ENCODE data around the gene DLEC1.

The DLEC1 gene

GRCh38 chr3:38105525-38105924 is 66.5 kb downstream of the DLEC1 start:
- no peaks in the 10 kb centered on the region for H3K4me1 ChIP-seq (ENCODE audit: control insufficient read depth, insufficient read depth, low read length, poor library complexity, severe bottlenecking)
- no peak overlapping the region for H3K27ac ChIP-seq (ENCODE audit: insufficient read depth, low read length, poor library complexity, severe bottlenecking)
- H3K4me3 ChIP-seq (ENCODE audit: insufficient read depth, low read depth, low read length, poor library complexity, severe bottlenecking) = no peak overlapping the region
- H3K36me3 ChIP-seq (ENCODE audit: control insufficient read depth, insufficient read depth, low read length) = no peaks in the 10 kb centered on the region
- H3K9me3 ChIP-seq (ENCODE audit: control insufficient read depth, low read length) = no peaks in the 10 kb centered on the region
- no peaks in the 10 kb centered on the region for H3K27me3 ChIP-seq (replicated peaks; ENCODE audit: control insufficient read depth, insufficient read depth, low read length, poor library complexity, severe bottlenecking)
- no peak for DNase-seq

- no peaks in the 10 kb centered on the region for H3K4me1 ChIP-seq (ENCODE audit: control insufficient read depth, insufficient read depth, low read length, poor library complexity, severe bottlenecking)
- H3K27me3 ChIP-seq (replicated peaks; ENCODE audit: control insufficient read depth, insufficient read depth, low read length, poor library complexity, severe bottlenecking) = no peaks in the 10 kb centered on the region
- H3K27ac ChIP-seq (ENCODE audit: insufficient read depth, low read length, poor library complexity, severe bottlenecking) = no peak overlapping the region
- H3K36me3 ChIP-seq (ENCODE audit: control insufficient read depth, insufficient read depth, low read length) = no peaks in the 10 kb centered on the region
- H3K4me3 ChIP-seq (ENCODE audit: insufficient read depth, low read depth, low read length, poor library complexity, severe bottlenecking) = no peak overlapping the region
- H3K9me3 ChIP-seq (ENCODE audit: control insufficient read depth, low read length) = no peaks in the 10 kb centered on the region
- no peak for DNase-seq
Observed at GRCh38 chr3:38107911-38108648, 69.1 kb downstream of the DLEC1 start.

GRCh38 chr3:38108649-38109579 is 69.9 kb downstream of the DLEC1 start:
- Histone ChIP-seq H3K36me3 (ENCODE audit: control insufficient read depth, insufficient read depth, low read length) (no peaks in the 10 kb centered on the region), H3K4me3 (ENCODE audit: insufficient read depth, low read depth, low read length, poor library complexity, severe bottlenecking) (no peak overlapping the region), H3K27ac (ENCODE audit: insufficient read depth, low read length, poor library complexity, severe bottlenecking) (no peak overlapping the region), H3K27me3 (replicated peaks; ENCODE audit: control insufficient read depth, insufficient read depth, low read length, poor library complexity, severe bottlenecking) (no peaks in the 10 kb centered on the region), H3K9me3 (ENCODE audit: control insufficient read depth, low read length) (no peaks in the 10 kb centered on the region), H3K4me1 (ENCODE audit: control insufficient read depth, insufficient read depth, low read length, poor library complexity, severe bottlenecking) (no peaks in the 10 kb centered on the region)
- DNase-seq = no peak

GRCh38 chr3:38109580-38110313 is 70.7 kb downstream of the DLEC1 start:
- no peaks in the 10 kb centered on the region for H3K4me1 ChIP-seq (ENCODE audit: control insufficient read depth, insufficient read depth, low read length, poor library complexity, severe bottlenecking)
- no peak overlapping the region for H3K4me3 ChIP-seq (ENCODE audit: insufficient read depth, low read depth, low read length, poor library complexity, severe bottlenecking)
- H3K27me3 ChIP-seq (replicated peaks; ENCODE audit: control insufficient read depth, insufficient read depth, low read length, poor library complexity, severe bottlenecking) = no peaks in the 10 kb centered on the region
- H3K36me3 ChIP-seq (ENCODE audit: control insufficient read depth, insufficient read depth, low read length) = no peaks in the 10 kb centered on the region
- DNase-seq = no peak
- H3K9me3 ChIP-seq (ENCODE audit: control insufficient read depth, low read length) = no peaks in the 10 kb centered on the region
- H3K27ac ChIP-seq (ENCODE audit: insufficient read depth, low read length, poor library complexity, severe bottlenecking) = no peak overlapping the region

GRCh38 chr3:38110314-38111050 is 71.5 kb downstream of the DLEC1 start:
- H3K4me1 ChIP-seq (ENCODE audit: control insufficient read depth, insufficient read depth, low read length, poor library complexity, severe bottlenecking) = no peaks in the 10 kb centered on the region
- no peak overlapping the region for H3K4me3 ChIP-seq (ENCODE audit: insufficient read depth, low read depth, low read length, poor library complexity, severe bottlenecking)
- H3K27ac ChIP-seq (ENCODE audit: insufficient read depth, low read length, poor library complexity, severe bottlenecking) = no peak overlapping the region
- no peaks in the 10 kb centered on the region for H3K27me3 ChIP-seq (replicated peaks; ENCODE audit: control insufficient read depth, insufficient read depth, low read length, poor library complexity, severe bottlenecking)
- no peaks in the 10 kb centered on the region for H3K9me3 ChIP-seq (ENCODE audit: control insufficient read depth, low read length)
- no peaks in the 10 kb centered on the region for H3K36me3 ChIP-seq (ENCODE audit: control insufficient read depth, insufficient read depth, low read length)
- DNase-seq = no peak

GRCh38 chr3:38111201-38111600 is 72.2 kb downstream of the DLEC1 start:
- Histone ChIP-seq H3K4me1 (ENCODE audit: control insufficient read depth, insufficient read depth, low read length, poor library complexity, severe bottlenecking) (no peaks in the 10 kb centered on the region), H3K9me3 (ENCODE audit: control insufficient read depth, low read length) (no peaks in the 10 kb centered on the region), H3K27me3 (replicated peaks; ENCODE audit: control insufficient read depth, insufficient read depth, low read length, poor library complexity, severe bottlenecking) (no peaks in the 10 kb centered on the region), H3K4me3 (ENCODE audit: insufficient read depth, low read depth, low read length, poor library complexity, severe bottlenecking) (no peak overlapping the region), H3K27ac (ENCODE audit: insufficient read depth, low read length, poor library complexity, severe bottlenecking) (no peak overlapping the region), H3K36me3 (ENCODE audit: control insufficient read depth, insufficient read depth, low read length) (no peaks in the 10 kb centered on the region)
- no peak for DNase-seq

GRCh38 chr3:38111696-38112377 is 72.8 kb downstream of the DLEC1 start:
- no peak overlapping the region for H3K27ac ChIP-seq (ENCODE audit: insufficient read depth, low read length, poor library complexity, severe bottlenecking)
- no peak for DNase-seq
- no peaks in the 10 kb centered on the region for H3K36me3 ChIP-seq (ENCODE audit: control insufficient read depth, insufficient read depth, low read length)
- no peaks in the 10 kb centered on the region for H3K27me3 ChIP-seq (replicated peaks; ENCODE audit: control insufficient read depth, insufficient read depth, low read length, poor library complexity, severe bottlenecking)
- H3K4me1 ChIP-seq (ENCODE audit: control insufficient read depth, insufficient read depth, low read length, poor library complexity, severe bottlenecking) = no peaks in the 10 kb centered on the region
- H3K9me3 ChIP-seq (ENCODE audit: control insufficient read depth, low read length) = no peaks in the 10 kb centered on the region
- no peak overlapping the region for H3K4me3 ChIP-seq (ENCODE audit: insufficient read depth, low read depth, low read length, poor library complexity, severe bottlenecking)

GRCh38 chr3:38112378-38112761 is 73.4 kb downstream of the DLEC1 start:
- no peak overlapping the region for H3K27ac ChIP-seq (ENCODE audit: insufficient read depth, low read length, poor library complexity, severe bottlenecking)
- no peaks in the 10 kb centered on the region for H3K36me3 ChIP-seq (ENCODE audit: control insufficient read depth, insufficient read depth, low read length)
- no peak for DNase-seq
- no peaks in the 10 kb centered on the region for H3K4me1 ChIP-seq (ENCODE audit: control insufficient read depth, insufficient read depth, low read length, poor library complexity, severe bottlenecking)
- no peaks in the 10 kb centered on the region for H3K9me3 ChIP-seq (ENCODE audit: control insufficient read depth, low read length)
- H3K27me3 ChIP-seq (replicated peaks; ENCODE audit: control insufficient read depth, insufficient read depth, low read length, poor library complexity, severe bottlenecking) = no peaks in the 10 kb centered on the region
- H3K4me3 ChIP-seq (ENCODE audit: insufficient read depth, low read depth, low read length, poor library complexity, severe bottlenecking) = no peak overlapping the region
